PFSK-1 (cell line): Measurements from ENCODE around the gene GALNT14.

ENCODE experiments used
- POLR2AphosphoS5 ChIP-seq: IDR thresholded peaks from 2 replicates; pipeline ENCODE4 v1.6.1; 2012; ENCODE audit warnings: low read depth, mild to moderate bottlenecking, control low read depth, low read length, moderate library complexity
- TAF1 ChIP-seq: IDR thresholded peaks from 2 replicates; pipeline ENCODE4 v1.6.1; 2012; ENCODE audit warnings: low read length, control low read depth, borderline replicate concordance; ENCODE audit not compliant: insufficient read depth

- TF ChIP-seq TAF1 (no peak), POLR2AphosphoS5 (no peak)
These were observed 5.5 kb downstream of the GALNT14 start for GRCh38 chr2:31132786-31133185.
